ENCODE measurements around the gene SLC12A9.

SLC12A9 gene

GRCh38 chr7:100835903-100836811 lies 16.4 kb upstream of the SLC12A9 start:
- H3K27ac ChIP-seq (replicated peaks) = no peak overlapping the region
- DNase-seq (ENCODE audit: low read depth in 1 of 2, low spot score in 1 of 2) = no peak
- H3K4me3 ChIP-seq (replicated peaks; ENCODE audit: insufficient read depth, low read length) = no peak overlapping the region
- TF ChIP-seq SPI1 (IDR thresholded peaks at IDR 0.05; ENCODE audit: borderline replicate concordance, low read depth) (no peak), GABPA (IDR thresholded peaks at IDR 0.05; ENCODE audit: low read depth) (no peak), POLR2AphosphoS5 (IDR thresholded peaks at IDR 0.05; ENCODE audit: low read depth) (no peak), REST (IDR thresholded peaks at IDR 0.05; ENCODE audit: insufficient replicate concordance, low read depth) (no peak)
- TF ChIP-seq, protein P1, sequence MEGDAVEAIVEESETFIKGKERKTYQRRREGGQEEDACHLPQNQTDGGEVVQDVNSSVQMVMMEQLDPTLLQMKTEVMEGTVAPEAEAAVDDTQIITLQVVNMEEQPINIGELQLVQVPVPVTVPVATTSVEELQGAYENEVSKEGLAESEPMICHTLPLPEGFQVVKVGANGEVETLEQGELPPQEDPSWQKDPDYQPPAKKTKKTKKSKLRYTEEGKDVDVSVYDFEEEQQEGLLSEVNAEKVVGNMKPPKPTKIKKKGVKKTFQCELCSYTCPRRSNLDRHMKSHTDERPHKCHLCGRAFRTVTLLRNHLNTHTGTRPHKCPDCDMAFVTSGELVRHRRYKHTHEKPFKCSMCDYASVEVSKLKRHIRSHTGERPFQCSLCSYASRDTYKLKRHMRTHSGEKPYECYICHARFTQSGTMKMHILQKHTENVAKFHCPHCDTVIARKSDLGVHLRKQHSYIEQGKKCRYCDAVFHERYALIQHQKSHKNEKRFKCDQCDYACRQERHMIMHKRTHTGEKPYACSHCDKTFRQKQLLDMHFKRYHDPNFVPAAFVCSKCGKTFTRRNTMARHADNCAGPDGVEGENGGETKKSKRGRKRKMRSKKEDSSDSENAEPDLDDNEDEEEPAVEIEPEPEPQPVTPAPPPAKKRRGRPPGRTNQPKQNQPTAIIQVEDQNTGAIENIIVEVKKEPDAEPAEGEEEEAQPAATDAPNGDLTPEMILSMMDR (IDR thresholded peaks at IDR 0.05; ENCODE audit: insufficient read depth, low read length) = no peak
- no peaks in the 10 kb centered on the region for H3K27me3 ChIP-seq (ENCODE audit: insufficient read depth, poor library complexity, severe bottlenecking)

GRCh38 chr7:100836812-100837098 lies 15.8 kb upstream of the SLC12A9 start:
- H3K4me3 ChIP-seq (replicated peaks; ENCODE audit: insufficient read depth, low read length) = no peak overlapping the region
- H3K27ac ChIP-seq (replicated peaks) = peak overlapping the region; percentile 30
- DNase-seq (ENCODE audit: low read depth in 1 of 2, low spot score in 1 of 2) = no peak
- no peak for TF ChIP-seq REST (IDR thresholded peaks at IDR 0.05; ENCODE audit: insufficient replicate concordance, low read depth)
- H3K27me3 ChIP-seq (ENCODE audit: insufficient read depth, poor library complexity, severe bottlenecking) = no peaks in the 10 kb centered on the region

GRCh38 chr7:100837099-100837836 lies 15.2 kb upstream of the SLC12A9 start:
- Histone ChIP-seq H3K27me3 (ENCODE audit: insufficient read depth, poor library complexity, severe bottlenecking) (no peaks in the 10 kb centered on the region), H3K4me3 (replicated peaks; ENCODE audit: insufficient read depth, low read length) (peak overlapping the region; percentile 3; the same call in 1 of the 2 replicates), H3K27ac (replicated peaks) (peak overlapping the region; percentile 30)
- TF ChIP-seq POLR2AphosphoS5 (IDR thresholded peaks at IDR 0.05; ENCODE audit: low read depth) = peak; percentile 42; the same call in 1 of the 2 replicates
- TF ChIP-seq, protein P1 (IDR thresholded peaks at IDR 0.05; ENCODE audit: insufficient read depth, low read length) = no peak
- peak; percentile 68 to 74 for DNase-seq (ENCODE audit: low read depth in 1 of 2, low spot score in 1 of 2)

- TF ChIP-seq GABPA (IDR thresholded peaks at IDR 0.05; ENCODE audit: low read depth) (no peak), REST (IDR thresholded peaks at IDR 0.05; ENCODE audit: insufficient replicate concordance, low read depth) (no peak), SPI1 (IDR thresholded peaks at IDR 0.05; ENCODE audit: borderline replicate concordance, low read depth) (no peak), POLR2AphosphoS5 (IDR thresholded peaks at IDR 0.05; ENCODE audit: low read depth) (no peak)
- TF ChIP-seq, protein P1 (IDR thresholded peaks at IDR 0.05; ENCODE audit: insufficient read depth, low read length) = no peak
- no peaks in the 10 kb centered on the region for H3K27me3 ChIP-seq (ENCODE audit: insufficient read depth, poor library complexity, severe bottlenecking)
- H3K27ac ChIP-seq (replicated peaks) = no peak overlapping the region
- no peak overlapping the region for H3K4me3 ChIP-seq (replicated peaks; ENCODE audit: insufficient read depth, low read length)
- DNase-seq (ENCODE audit: low read depth in 1 of 2, low spot score in 1 of 2) = no peak
Measured at GRCh38 chr7:100839361-100839760, 13.2 kb upstream of the SLC12A9 start.

Data from HL-60 (cell line).